K562 (cell line): Measurements from ENCODE around the gene PLSCR5. TPM values are rescaled to one million over a fixed set of nuclear protein-coding genes. Genes with fewer than 3 reads are reported as not detected.
A peak's percentile ranks its signal among the peaks of the same experiment; 100 is the strongest.

Experiments used
- ARID2 ChIP-seq: fragments of 450-650 bp; IDR thresholded peaks from 2 replicates; pipeline ENCODE4 v1.6.1; 2017; ENCODE audit warnings: antibody characterized with exemption, mild to moderate bottlenecking
- BACH1 ChIP-seq: fragments of 200-800 bp; sonication (Bioruptor generic); IDR thresholded peaks from 2 replicates; pipeline ENCODE4 v1.6.1; 2016; ENCODE audit warnings: missing genetic modification characterization, missing compliant biosample characterization
- CBX5 ChIP-seq: IDR thresholded peaks from 2 replicates; pipeline ENCODE4 v1.6.1; 2014; ENCODE audit warnings: low read depth, borderline replicate concordance
- DDX20 ChIP-seq: fragments of 450-650 bp; IDR thresholded peaks from 2 replicates; pipeline ENCODE4 v1.6.1; 2016; ENCODE audit warnings: missing genetic modification characterization, low read depth, mild to moderate bottlenecking, missing compliant biosample characterization, moderate library complexity
- FOXA3 ChIP-seq, 2 experiments: fragments of 450-650 bp in 1 of 2; sonication (generic) in 1 of 2; formaldehyde crosslinking; IDR thresholded peaks in 1 of 2; conservative IDR thresholded peaks in 1 of 2; 2 replicates each; pipeline versions ENCODE4 v1.4.0 to v1.8.0; 2020 to 2022; ENCODE audit warnings: mild to moderate bottlenecking in 2 of 2, missing genetic modification reagents in 1 of 2
- GTF2B ChIP-seq: IDR thresholded peaks from 2 replicates; pipeline ENCODE4 v1.6.1; 2011; ENCODE audit not compliant: insufficient read length; ENCODE audit errors: extremely low read depth
- GTF2F1 ChIP-seq: IDR thresholded peaks from 2 replicates; pipeline ENCODE4 v1.6.1; 2011; ENCODE audit warnings: low read depth, low read length, improper control_type of control experiment
- PKNOX1 ChIP-seq: fragments of 450-650 bp; IDR thresholded peaks from 2 replicates; pipeline ENCODE4 v1.6.1; 2016
- RHOXF2B ChIP-seq: fragments of 250-450 bp; sonication (Bioruptor Pico); conservative IDR thresholded peaks from 2 replicates; pipeline ENCODE4 v1.5.1; 2021
- SMARCA4 ChIP-seq: fragments of 450-650 bp; IDR thresholded peaks from 2 replicates; pipeline ENCODE4 v1.6.1; 2016
- STAT5B ChIP-seq: fragments of 250-450 bp; sonication (Bioruptor Pico); IDR thresholded peaks from 2 replicates; pipeline ENCODE4 v1.8.0; 2021; ENCODE audit warnings: mild to moderate bottlenecking, inconsistent platforms
- ZKSCAN3 ChIP-seq: fragments of 250-450 bp; sonication (Bioruptor Pico); IDR thresholded peaks from 2 replicates; pipeline ENCODE4 v1.4.0; 2020
- ZNF282 ChIP-seq: sonication (generic); formaldehyde crosslinking; IDR thresholded peaks from 2 replicates; pipeline ENCODE4 v1.8.1; 2023; ENCODE audit warnings: missing genetic modification reagents
- ZNF395 ChIP-seq: fragments of 200-800 bp; sonication (Bioruptor generic); IDR thresholded peaks from 2 replicates; pipeline ENCODE4 v1.6.1; 2017; ENCODE audit warnings: missing genetic modification characterization, missing compliant biosample characterization
- ZNF407 ChIP-seq: fragments of 450-650 bp; IDR thresholded peaks from 2 replicates; pipeline ENCODE4 v1.6.1; 2016; ENCODE audit warnings: low read depth
- ZNF551 ChIP-seq: fragments of 250-450 bp; sonication (Bioruptor Pico); IDR thresholded peaks from 2 replicates; pipeline ENCODE4 v1.5.0; 2021; ENCODE audit warnings: mild to moderate bottlenecking, moderate library complexity
- ZNF830 ChIP-seq: fragments of 250-450 bp; sonication (Bioruptor Pico); IDR thresholded peaks from 2 replicates; pipeline ENCODE4 v1.5.0; 2021; ENCODE audit warnings: mild to moderate bottlenecking
- polyA plus RNA-seq, 8 experiments: library from polyadenylated mRNA; depleted of rRNA in 4 of 8; stranded (reverse) in 5 of 8; unstranded in 3 of 8; fragments of >200 nt; fragmentation: Nextera tagmentation in 2 of 8; fragmentation: Illumina TruSeq in 1 of 8; extraction: Ambion mirVana in 2 of 8; extraction: Trizol in 1 of 8; gene quantifications; 2 replicates each; pipeline versions ENCODE4 v1.2.1 to v1.2.3, GENCODE V29; 2011 to 2014; ENCODE audit warnings: inconsistent platforms in 1 of 8, missing spikeins in 1 of 8
- total RNA-seq, 7 experiments: library from RNA; depleted of rRNA in 6 of 7; stranded (reverse); fragments of >200 nt in 6 of 7; fragmentation: Illumina TruSeq in 2 of 7; extraction: Trizol in 2 of 7; gene quantifications; 2 replicates each; pipeline versions ENCODE4 v1.2.1 to v1.2.3, GENCODE V29; 2011 to 2021; ENCODE audit warnings: low replicate concordance in 1 of 7

Gene PLSCR5
- total and polyA plus RNA-seq, 9 of the 15 experiments (the other 6 are each of a cell fraction or from before 2014, with no cell fraction given): not detected

GRCh38 chr3:146544002-146544928 lies 60.9 kb downstream of the PLSCR5 start, which contains the start of gene PLSCR1 (continued):
- TF ChIP-seq ZNF407 (no peak), PKNOX1 (no peak), FOXA3 (CRISPR knock-in tag; conservative IDR thresholded peaks at IDR 0.05 in 1 of 2, IDR thresholded peaks at IDR 0.05 in 1 of 2) (no peak), ZNF830 (no peak), CBX5 (0 out of 2 replicates have a peak, but pooled peaks have one; percentile 15), ZNF395 (CRISPR knock-in tag) (no peak), ZNF551 (CRISPR knock-in tag) (no peak), ZNF282 (CRISPR knock-in tag) (no peak), BACH1 (tag) (no peak), DDX20 (tag) (no peak), GTF2B (no peak), ZKSCAN3 (CRISPR knock-in tag) (no peak), SMARCA4 (no peak), GTF2F1 (no peak), STAT5B (no peak), RHOXF2B (CRISPR knock-in tag) (no peak), ARID2 (no peak)
